HuH-7 (cell line): ENCODE measurements around the gene BFSP2.

Experiments
- DNase-seq: peaks from one replicate; pipeline ENCODE4 v3.0.0; 2011; ENCODE audit warnings: low spot score

BFSP2 gene, protein sequence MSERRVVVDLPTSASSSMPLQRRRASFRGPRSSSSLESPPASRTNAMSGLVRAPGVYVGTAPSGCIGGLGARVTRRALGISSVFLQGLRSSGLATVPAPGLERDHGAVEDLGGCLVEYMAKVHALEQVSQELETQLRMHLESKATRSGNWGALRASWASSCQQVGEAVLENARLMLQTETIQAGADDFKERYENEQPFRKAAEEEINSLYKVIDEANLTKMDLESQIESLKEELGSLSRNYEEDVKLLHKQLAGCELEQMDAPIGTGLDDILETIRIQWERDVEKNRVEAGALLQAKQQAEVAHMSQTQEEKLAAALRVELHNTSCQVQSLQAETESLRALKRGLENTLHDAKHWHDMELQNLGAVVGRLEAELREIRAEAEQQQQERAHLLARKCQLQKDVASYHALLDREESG

DNA sequence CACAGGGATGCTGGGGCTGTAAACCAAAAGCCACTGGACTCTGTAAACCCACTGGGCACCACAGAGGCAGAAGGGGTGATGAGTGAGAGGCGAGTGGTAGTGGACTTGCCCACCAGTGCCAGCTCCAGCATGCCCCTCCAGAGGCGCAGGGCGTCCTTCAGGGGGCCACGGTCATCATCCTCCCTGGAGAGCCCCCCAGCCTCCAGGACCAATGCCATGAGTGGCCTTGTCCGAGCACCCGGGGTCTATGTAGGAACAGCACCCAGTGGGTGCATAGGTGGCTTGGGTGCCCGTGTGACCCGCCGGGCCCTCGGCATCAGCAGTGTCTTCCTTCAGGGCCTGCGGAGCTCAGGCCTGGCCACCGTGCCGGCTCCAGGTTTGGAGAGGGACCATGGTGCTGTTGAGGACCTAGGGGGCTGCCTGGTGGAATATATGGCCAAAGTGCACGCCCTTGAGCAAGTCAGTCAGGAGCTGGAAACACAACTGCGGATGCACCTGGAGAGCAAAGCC, at the start of gene BFSP2:
Gene BFSP2 (plus strand): TSS at position 51 of the 510 bp plus-strand sequence. CDS start 28 bp downstream, at position 79.
- DNase-seq, result no peak

DNA sequence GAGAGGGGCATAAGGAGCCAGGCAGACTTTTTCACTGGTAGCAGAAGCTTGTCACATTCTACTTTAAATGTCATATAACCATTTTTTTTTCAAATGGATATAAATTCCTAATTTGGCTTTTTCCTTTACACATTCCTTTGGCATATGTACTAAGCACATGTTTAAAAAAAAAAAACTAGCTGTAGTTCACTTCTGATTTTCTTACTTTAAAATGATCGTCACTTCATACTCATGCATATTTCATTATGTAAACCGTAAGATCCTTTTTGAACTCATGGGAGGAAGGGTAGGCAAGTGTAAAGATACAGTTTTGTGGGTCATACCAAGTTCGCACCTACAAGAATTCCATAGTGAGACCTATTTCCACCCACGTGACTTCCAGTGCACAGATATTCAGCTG, 45.1 kb upstream of the BFSP2 start:
- DNase-seq, result no peak

DNA sequence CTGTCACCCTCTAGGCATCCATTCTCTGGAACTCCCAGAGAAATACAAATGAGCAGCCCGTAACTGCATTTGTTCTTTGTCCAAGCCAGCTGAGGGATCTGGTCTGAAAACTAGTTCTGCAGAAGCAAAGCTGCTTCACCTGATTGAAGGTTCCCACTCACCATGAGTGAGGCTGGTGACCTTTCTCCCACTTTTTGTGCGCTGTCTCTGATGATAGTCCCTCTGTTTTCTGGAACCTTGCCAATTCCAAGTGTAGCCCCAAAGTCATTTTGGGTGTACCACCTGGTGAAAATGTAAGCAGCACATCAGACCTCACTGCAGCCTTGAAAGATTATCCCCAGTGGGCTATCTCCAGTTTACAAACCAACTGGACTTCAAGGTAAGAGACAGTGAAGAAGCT, 39.4 kb upstream of the BFSP2 start:
- DNase-seq, result no peak

DNA sequence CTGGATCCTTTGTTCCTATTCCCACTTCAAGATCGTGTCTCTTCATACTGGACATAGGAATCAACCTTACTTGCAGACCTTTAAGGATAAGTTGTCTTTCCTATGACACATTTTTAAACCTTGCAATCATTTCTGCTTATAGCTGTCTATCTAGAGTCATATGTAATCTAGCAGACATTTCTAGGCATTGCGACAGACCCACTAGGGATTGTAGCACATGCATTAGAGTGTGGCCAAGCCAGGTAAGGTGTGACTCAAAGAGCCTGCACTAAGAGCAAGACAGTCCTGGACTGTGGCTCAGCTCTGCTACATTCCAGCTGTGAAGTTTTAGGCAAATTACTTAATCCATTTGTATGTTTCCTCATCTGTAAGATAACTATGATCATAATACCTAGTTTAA, 38.8 kb upstream of the BFSP2 start:
- DNase-seq, result no peak

DNA sequence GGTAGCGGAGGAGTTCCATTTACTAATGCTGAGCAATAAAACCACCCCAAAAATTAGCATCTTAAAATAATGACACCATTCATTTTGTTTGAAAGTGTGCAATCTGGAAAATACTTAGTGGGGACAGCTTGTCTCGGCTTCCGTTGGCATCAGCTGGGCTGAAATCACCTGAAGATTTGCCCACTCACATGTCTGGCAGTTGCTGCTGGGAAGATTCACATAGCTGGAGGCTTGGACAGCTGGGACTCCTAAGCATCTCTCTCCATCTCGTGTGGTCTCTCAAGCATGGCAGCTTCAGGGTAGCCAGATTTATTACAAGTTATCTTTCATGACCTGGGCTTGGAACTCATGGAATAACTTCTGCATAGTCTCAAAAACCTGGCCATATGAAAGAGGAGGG, 38.4 kb upstream of the BFSP2 start:
- no peak for DNase-seq

DNA sequence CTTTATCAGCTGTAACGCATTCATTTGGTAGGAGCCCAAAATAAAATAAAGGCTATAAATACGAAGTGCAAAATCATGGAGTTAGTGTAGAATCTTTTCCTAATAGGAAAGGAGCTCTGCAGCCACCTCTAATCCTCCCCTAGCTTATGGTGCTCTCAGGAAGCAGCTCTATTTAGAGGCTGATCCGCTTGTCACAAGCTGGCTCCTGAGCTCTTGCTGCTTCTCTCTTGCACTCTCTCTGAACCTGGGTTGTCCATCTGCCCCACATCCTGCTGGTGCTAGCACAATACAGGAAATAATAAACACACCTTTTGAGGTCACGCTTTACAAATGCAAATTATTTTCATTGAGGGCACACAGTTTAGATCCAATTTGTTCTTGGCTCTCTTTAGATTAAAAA, 37.3 kb upstream of the BFSP2 start:
- no peak for DNase-seq

DNA sequence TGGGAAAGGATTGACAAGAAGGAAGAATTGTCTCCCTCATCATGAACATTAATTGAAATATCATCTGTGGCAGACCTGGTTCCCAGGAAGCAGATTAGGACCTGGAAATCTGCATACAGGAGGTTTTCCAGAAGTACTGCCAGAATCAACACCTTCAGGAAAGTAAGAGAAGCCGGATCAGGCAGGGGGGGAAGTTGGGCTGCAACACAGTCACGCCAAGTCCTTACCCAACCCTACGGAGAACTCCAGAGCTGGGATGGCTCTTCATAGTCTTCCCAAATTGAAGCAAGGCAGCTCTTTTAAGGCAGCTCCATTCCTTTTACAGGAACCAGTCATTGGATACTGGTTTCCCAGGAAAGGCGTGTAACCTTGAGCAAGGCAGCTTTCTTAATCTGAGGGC, 35.2 kb upstream of the BFSP2 start:
- no peak for DNase-seq

DNA sequence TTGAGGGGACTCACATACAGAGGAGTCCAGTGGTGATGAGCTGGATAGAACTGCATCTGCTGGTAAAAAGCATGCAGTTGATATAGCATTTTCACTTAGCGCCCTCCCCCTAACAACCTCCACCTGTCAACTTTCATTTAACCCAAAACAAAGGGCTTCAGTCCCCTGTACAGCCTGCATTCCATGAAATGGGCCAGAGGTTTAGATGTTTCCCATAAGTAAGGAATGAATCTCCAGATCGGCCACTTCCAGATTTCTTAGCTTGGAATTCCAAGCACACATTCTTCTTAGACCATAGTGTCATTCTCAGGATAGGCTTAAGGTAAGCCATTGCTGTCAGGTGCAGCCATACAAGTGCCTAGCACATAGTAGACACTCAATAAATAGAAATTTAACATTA, 32.9 kb upstream of the BFSP2 start:
- DNase-seq, result no peak

DNA sequence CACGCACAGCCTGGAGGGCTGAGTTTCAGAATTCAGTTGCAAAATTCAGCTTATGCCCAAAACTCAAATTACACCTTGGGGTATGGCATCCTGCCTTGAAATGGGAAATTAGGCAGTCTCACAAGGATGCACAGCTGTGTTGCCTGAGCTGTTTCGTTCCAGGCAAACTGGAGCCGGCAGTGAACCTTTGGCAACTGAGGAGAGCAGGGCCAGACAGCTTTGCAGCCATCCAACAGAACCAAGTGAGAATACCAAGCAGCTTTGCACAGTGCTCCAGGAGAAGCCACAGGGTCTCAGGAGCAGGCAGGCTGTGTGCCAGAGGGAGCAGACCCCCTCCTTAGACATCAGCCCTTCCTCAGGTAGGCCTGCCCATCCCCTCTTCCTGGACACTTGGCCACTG, 32.5 kb upstream of the BFSP2 start:
- DNase-seq, result no peak

DNA sequence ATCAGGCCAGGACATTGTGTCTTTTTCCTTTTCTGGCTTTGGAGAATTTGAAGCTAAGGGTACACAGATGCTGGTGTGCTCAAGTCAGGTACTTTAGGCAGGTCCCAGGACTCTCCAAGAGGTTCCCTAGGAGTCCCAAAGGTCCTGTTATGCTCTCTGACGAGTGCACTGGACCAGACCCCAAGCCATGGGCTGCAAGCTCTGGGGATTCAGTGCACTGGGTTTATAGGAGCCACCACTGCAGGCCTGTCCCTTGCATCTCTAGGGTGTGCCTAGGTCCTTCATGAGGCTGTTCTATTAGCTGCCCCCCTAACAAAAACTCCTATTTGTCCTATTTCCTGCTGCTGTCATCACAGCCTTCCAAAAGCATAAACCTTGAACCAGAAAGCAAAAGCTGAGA, 31.9 kb upstream of the BFSP2 start:
- DNase-seq, result no peak

DNA sequence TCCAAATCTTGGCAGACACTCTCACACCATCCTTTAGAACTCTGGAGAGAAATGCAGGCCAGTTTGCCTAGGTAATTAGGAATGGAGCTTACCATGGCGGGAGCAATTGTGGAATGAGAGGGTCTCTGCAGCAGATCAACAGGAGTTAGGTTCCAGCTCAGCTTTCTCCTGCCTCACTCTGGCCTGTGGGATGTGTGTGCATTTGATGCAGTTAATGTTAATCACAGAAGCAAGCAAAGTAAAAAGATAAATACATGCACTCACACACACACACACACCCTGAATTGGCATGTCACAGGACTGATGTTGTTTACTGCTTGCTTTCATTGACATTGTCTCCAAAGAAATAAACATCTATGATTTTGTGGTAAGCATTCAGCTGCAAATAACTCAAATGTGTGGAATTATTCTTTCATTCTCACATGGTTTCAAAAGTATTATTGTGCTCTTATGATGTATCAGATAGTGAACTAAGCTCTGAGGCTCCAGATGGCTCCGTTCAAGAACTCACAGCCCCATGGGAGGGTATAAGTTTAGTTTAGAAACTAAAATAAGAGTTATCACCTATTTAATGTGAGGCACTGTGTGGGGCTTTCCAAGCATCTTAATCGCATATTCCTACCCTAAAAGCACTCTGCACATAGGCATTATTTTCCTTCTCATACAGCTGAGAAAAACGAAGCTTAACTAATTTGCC, 31.3 kb upstream of the BFSP2 start:
- no peak for DNase-seq

DNA sequence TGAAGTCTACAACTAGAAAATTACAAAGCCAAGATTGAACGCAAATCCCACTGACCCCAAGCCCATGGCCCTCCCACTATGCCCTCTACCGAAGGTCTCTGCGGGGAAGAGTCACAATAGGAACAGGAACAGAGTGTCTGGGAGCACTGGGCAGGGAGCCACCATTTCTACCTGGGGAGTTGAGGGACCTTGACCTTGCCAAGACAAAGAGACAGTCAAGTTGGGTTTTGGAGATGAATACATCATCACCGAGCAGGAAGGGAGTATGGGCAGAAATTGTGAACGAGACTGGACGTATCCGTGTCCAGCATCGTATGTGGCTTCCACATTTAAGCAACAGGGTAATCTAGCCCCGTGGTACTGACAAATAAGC, 30.8 kb upstream of the BFSP2 start:
- DNase-seq, result no peak

DNA sequence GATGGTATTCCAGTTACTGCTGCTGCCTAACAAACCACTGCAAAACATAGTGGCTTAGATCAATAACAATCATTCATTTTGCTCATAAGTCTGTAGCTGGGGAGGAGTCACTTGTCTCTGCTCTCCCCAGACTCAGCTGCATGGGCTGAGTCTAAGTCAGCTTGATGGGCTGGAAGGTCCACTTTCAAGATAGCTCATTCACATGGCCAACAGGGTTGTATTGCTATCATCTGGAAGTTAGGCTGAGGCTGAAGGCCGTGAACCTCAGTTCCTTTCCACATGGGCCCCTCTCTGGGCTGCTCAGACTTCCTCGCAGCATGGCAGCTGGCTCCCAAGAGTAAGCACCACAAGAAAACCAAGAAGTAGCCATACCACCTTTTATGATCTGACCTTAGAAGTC, 28.7 kb upstream of the BFSP2 start:
- no peak for DNase-seq

DNA sequence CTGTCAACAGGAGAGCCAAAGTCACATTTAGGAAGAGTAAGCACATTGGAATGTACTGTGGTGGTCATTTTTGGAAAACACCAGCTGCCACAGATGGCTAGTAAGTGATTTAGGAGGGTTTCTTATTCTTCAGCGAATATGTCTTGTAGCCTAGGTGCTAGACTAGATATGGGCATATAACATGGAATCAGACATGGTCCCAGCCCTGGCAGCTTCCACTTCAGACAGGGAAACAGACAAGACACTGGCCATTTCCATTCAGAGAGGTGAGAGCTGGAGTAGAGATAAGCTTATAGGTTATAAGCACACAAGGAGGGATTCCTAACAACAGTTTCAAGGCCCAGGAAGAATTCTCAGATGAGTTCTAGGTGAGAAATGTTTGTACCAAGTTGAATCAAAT, 28.2 kb upstream of the BFSP2 start:
- no peak for DNase-seq

DNA sequence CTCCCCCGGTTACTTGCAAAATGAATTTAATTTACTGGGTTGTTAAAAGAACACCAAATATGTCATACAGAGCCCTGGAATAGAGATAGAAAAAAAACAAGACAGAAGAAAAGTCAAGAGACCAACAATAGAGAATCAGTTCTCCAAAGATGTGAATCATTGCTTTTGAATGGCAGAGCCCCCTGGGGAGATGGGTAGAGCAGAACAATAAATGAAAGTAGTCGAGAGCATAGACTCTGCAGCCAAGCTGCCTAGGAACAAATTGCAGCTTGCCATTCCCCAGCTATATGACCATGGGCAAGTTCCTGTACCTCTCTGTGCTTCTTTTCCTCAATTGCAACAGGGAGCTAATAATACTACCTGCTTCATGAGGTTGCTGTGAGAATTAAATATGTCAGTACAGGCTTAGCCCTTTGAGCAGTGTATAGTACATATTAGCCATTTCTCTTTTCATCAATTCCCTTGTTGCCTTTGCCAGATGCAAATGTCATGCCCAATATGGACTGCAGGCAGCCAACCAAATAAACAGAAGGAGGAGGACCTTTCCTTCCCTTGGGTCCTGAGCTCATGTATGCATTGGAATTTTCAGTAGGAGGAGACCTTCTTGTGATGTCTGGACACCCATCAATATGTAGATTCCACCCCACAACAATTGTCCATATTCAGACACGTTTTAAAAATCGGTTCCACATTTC, 25.0 kb upstream of the BFSP2 start:
- no peak for DNase-seq

DNA sequence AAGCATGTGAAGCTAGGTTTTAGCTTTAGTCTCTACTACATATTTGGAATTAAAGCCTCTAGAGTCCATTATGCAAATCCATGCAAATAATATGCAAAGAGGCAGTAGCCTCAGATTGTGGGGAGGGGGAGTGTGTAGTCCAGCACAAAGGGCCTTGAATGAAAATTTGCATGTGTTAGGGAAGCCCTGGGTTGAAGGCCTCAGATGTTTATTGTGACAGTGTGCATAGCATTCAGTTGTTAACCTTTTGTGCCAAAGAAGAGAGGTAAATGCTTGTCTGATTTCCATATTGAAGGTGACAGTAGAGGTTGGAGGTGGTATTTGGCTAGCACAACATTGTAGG, 24.5 kb upstream of the BFSP2 start:
- DNase-seq, result no peak

DNA sequence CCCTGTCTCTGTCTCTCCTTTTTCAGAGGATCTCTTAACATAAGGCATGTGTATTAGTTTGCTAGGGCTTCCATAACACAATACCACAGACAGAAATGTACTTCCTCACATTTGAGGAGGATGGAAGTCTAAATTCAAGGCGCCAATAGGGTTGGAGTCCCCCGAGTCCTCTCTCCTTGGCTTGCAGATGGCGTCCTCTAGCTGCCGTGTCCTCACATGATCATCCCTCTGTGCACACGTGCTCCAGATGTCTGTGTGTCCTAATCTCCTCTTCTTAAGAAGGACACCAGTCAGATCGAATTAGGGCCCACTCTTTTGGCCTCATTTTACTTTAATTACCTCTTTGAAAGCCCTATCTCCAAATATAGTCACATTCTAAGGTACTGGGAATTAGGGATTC, 23.0 kb upstream of the BFSP2 start:
- no peak for DNase-seq

DNA sequence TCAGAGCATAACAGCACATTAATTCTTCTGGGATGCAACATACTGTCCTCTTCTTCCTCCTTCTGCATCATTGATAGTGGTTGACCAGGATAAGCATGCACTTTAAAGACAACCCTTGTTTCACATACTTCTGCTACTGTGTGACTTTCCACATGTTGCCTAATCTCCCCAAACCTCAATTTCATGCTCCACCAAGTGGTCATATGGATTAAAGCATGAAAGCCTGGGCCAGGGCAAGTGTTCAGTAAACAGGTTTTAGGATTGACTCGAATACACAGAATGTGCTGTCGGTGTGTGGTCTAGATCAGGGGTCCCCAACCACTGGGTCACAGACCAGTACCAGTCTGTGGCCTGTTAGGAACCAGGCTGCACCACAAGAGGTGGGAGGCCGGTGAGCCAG, 22.5 kb upstream of the BFSP2 start:
- peak; percentile 60 for DNase-seq

DNA sequence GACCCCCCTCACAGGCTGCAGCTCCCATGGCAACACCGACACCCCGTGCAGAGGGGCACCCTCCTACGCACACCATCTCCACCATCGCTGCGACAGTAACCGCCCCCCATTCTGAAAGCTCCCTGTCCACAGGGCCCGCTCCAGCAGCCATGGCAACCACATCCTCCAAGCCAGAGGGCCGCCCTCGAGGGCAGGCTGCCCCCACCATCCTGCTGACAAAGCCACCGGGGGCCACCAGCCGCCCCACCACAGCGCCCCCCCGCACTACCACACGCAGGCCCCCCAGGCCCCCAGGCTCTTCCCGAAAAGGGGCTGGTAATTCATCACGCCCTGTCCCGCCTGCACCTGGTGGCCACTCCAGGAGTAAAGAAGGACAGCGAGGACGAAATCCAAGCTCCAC, 19.9 kb upstream of the BFSP2 start:
- DNase-seq, result no peak

DNA sequence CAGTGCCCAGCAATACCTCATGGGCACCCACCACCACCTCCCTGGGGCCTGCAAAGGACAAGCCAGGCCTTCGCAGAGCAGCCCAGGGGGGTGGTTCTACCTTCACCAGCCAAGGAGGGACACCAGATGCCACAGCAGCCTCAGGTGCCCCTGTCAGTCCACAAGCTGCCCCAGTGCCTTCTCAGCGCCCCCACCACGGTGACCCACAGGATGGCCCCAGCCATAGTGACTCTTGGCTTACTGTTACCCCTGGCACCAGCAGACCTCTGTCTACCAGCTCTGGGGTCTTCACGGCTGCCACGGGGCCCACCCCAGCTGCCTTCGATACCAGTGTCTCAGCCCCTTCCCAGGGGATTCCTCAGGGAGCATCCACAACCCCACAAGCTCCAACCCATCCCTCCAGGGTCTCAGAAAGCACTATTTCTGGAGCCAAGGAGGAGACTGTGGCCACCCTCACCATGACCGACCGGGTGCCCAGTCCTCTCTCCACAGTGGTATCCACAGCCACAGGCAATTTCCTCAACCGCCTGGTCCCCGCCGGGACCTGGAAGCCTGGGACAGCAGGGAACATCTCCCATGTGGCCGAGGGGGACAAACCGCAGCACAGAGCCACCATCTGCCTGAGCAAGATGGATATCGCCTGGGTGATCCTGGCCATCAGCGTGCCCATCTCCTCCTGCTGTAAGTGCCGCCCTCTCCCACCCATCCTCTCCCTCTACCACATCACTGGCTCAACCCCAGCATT, 19.2 kb upstream of the BFSP2 start:
- no peak for DNase-seq

DNA sequence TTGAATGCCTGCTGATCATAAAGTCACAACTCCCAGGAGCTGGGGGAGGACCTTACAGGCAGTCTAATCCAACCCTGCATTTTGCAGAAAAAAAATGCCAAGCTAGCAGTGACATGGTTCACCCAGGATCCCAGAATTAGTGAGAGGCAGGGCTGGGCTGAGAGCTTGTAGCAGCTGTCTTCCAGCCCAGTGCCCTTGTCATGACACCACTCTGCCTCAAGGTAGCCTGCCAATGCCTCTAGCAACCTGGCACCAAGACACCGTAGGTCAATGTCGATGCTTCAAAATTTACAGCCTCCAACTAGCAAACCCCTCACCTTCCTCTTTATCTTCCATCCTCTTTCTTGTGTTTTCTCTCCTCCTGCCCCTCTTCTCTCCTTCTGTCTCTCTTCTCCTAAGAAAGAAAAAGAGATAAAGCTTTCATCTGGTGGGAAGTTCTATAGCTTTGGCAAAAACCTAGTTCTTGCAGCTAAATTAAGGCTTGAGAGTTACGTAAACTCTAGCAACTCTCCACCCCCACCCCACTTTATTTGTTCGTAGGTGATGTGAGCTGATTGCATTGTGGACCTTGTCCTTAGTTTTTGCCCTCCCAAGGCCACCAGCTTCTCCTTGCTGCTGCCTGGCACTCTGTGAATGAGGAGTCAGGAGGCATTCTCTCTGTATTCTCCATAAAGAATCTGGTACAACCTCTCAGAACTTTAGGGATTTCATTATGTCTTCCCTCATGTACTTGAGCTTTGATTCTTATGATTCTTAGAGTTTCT, 18.3 kb upstream of the BFSP2 start:
- no peak for DNase-seq

DNA sequence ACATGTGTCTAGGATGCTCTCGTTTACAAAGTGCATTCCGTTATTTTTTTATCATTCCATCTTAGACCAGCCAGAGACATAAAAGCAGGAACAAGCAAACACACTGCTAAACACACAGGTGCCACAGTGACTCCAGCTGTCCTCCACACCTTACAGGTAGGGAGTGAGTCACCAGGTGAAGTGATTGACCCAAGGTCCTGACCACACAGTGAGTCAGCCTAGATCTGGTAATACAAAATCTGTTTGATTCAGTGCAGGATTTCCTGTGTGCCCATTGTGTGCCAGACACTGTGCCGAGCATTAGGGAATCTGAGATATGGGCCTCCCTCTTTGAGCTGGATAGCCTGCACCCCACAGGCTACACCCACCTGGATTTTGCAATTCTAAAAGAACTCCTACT, 16.7 kb upstream of the BFSP2 start:
- DNase-seq, result no peak
